Loucy (cell line): Measurements from ENCODE around the gene SLC16A7.

Experiments used
- EZH2phosphoT487 ChIP-seq: fragments of 200-600 bp; IDR thresholded peaks from 2 replicates; pipeline ENCODE4 v1.6.1; 2018; ENCODE audit warnings: antibody characterized with exemption, mild to moderate bottlenecking, moderate library complexity, borderline replicate concordance
- TF ChIP-seq, protein P1 (sequence below): fragments of 200-600 bp; sonication (generic); conservative IDR thresholded peaks from 2 replicates; pipeline ENCODE4 v1.5.1; 2014; ENCODE audit warnings: mild to moderate bottlenecking, antibody characterized with exemption, low read length

DNA sequence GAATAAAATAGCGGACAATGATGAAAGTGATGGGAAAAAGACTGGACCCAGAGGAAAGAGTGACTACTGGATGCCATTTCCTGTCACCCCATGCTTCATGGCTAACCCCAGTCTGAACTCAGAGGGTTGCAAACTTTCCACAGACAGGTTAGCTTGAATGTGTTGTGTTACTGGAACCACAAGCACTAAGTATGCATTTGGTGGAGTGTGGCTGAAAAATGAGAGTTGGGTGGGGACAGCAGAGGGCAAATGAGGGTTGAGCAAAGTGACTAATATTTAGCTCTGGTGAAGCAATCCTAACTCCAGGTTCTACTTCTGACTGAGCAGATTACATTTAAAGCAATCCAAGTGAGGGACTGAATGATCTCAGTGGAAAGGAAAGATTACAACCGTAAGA lies 1.6 kb downstream of the SLC16A7 start:
- TF ChIP-seq, protein P1, sequence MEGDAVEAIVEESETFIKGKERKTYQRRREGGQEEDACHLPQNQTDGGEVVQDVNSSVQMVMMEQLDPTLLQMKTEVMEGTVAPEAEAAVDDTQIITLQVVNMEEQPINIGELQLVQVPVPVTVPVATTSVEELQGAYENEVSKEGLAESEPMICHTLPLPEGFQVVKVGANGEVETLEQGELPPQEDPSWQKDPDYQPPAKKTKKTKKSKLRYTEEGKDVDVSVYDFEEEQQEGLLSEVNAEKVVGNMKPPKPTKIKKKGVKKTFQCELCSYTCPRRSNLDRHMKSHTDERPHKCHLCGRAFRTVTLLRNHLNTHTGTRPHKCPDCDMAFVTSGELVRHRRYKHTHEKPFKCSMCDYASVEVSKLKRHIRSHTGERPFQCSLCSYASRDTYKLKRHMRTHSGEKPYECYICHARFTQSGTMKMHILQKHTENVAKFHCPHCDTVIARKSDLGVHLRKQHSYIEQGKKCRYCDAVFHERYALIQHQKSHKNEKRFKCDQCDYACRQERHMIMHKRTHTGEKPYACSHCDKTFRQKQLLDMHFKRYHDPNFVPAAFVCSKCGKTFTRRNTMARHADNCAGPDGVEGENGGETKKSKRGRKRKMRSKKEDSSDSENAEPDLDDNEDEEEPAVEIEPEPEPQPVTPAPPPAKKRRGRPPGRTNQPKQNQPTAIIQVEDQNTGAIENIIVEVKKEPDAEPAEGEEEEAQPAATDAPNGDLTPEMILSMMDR = no peak
- no peak for TF ChIP-seq EZH2phosphoT487
